GM19193 (cell line): Measurements from ENCODE around the gene MEGF6.

Experiments
- POLR2A ChIP-seq: IDR thresholded peaks from 4 replicates; pipeline ENCODE4 v1.6.1; 2011; ENCODE audit not compliant: insufficient read depth, insufficient read length; ENCODE audit errors: extremely low read depth

Gene MEGF6

DNA sequence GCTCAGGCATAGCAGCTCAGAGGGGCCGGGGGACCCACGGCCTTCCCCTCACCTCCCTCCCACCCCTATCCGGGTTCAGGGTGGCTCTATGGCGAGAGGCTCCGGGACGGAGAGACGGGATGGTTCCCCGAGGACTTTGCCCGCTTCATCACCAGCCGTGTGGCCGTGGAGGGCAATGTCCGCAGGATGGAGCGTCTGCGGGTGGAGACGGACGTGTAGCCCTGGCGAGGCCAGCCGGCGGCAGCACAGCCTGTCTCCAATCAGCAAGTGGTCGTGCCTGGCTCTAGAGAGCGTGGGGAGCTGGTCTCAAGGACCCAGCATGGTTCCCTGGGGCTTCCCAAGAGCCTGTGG lies 131.0 kb downstream of the MEGF6 start:
- no peak for TF ChIP-seq POLR2A

DNA sequence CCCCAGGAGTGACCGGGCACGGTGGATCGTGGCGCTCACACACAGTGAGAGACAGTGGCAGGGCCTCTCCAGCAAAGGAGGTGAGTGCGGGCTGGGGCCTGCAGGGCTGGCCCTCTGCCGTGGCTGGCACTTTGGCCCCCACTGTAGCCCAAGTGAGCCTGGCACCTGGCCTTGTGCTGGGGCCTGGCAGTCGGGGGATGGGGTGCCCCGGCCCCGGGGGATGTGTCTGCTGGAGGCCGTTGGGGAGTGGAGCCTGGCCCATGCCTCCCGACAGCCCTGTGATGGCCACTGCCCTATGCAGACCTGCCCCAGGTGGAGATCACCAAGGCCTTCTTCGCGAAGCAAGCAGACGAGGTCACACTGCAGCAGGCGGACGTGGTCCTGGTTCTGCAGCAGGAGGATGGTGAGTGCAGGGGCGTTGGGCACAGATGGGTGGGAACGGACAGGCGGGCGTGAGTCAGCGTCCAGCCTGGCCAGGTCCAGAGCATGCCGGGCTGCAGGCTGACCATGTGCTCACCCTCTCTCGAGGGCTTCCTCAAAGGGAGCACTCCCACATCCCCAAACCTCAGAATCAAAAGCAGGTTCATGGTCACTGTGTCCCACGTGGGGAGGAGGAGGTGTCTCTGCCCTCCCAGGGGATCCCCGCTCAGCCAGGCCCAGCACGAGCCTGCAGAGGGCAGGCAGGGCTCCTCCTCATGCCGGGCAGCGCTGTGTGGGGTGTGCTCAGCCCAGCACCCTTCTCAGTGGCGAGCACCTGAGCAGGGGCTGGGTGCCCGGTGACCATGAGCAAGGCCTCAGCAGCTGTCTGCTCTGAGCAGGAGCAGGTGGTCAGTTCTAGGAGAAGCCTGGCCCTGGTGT lies 131.6 kb downstream of the MEGF6 start:
- TF ChIP-seq POLR2A = no peak

DNA sequence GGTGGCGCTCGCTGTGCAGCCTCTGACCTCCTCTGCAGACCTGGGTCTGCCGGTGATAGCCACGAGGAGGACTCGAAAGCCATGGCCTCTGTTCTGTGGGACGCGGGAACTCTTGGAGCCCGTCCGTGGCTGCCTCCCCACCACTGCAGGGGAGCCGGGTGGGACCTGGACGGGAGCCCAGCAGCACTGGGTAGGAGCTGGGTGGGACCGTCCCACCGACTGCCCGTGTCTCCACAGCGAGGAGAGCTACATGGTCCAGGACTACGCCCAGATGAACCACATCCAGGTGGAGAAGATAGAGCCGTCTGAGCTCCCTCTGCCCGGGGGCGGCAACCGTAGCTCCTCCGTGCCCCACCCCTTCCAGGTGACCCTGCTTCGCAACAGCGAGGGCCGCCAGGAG lies 133.1 kb downstream of the MEGF6 start:
- TF ChIP-seq POLR2A = no peak

DNA sequence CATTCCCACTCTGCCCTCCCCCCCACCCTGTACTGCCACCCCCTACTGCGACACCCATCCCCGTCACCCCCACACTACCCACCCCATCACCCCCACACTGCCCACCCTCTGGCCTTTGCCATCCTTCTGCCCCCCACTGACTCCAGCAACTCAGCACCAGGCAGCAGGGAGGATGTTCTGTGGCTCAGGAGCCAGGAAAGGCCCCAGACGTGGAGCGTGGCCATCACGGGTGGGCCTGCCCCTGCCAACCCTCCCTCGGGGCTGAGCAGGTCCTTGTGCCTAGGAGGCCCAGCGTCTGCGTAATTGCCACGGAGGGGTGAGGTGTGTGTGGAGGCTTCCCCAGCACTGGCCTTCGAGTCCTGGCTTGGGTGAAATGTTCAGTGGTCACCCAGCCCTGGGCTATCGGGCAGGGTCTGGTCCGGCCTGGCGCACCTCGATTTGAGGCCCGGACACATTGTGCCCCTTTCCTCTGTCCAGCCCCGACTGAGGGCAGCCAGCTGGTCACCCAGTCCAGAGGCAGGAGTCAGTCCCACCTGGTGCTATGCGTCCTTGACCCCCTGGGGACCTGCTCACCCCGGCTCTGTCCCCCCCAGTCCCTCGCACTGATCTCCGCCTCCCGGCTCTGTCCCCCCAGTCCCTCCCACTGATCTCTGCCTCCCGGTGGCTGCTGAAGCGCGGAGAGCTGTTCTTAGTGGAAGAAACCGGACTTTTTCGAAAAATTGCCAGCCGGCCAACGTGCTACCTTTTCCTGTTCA lies 133.9 kb downstream of the MEGF6 start:
- no peak for TF ChIP-seq POLR2A

DNA sequence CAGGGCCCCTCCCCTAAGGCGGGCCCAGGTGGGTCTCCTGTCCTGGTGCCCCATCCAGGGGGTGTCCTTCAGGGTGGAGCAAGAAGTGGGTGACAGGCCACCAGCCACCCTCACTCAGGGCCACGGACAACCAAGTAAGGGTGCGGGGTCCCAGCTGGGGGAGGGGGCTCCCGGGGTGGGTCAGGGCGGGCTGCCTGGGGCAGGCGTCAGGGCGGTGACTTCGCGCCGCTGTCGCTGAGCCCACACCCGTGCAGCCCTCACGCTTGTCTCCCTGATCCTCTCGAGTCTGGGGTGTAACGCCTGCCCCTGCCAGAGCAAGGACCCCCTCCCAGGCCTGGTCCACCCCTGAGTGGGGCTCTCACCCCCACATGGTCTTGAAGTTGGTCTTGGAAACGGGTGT lies 134.6 kb downstream of the MEGF6 start:
- no peak for TF ChIP-seq POLR2A

DNA sequence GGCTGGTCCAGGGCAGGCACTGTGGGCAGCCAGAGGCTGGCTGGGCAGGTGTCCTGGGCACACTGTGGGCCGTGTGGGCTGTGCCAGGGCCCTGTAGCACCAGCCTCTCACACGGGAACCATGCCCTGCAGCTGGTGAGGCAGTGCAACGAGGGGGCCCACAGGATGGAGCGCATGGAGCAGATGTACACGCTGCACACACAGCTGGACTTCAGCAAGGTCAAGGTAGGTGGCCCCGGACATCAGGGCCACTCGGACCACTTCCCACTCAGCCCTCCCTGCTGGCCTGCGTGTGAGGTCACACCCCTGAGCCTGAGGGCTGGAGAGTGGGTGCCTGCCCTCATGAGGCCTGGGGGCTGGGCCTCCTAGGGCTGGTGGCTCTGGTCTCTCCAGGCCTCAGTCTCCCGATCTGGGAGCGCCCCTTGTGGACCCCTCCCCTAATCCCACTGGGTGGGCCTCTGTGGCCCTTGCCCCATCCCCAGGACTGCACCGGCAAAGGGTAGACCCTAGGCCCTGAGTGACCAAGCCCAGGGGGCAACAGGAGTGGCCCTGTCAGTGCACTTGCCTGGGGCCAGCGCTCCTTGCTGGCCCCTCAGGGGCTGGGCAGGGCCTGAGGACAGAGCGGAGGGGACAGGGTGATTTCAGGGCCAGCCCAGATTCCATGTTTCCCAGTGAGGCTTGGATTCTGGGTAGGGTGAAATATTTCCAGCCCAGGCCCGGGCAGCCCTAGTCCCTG lies 135.3 kb downstream of the MEGF6 start:
- TF ChIP-seq POLR2A = no peak

DNA sequence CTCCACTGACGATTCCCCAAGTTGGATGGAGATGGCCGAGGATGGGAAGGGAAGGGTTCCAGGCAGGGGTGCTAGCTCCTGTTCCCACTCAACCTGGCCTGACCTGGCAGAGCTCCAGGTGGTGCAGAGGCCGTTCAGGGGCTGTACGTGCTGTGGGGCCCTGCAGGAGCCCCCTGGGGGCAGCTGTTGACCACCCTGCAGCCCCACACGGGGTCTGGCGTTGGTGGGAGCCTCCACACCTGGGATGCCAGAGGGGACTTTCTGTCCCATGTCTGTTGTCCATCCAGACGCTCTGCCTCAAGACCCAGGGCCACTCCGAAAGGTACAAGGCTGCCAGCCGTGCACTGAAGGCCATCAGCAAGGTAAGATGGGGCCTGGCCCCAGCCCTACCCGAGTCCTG lies 136.9 kb downstream of the MEGF6 start:
- no peak for TF ChIP-seq POLR2A

DNA sequence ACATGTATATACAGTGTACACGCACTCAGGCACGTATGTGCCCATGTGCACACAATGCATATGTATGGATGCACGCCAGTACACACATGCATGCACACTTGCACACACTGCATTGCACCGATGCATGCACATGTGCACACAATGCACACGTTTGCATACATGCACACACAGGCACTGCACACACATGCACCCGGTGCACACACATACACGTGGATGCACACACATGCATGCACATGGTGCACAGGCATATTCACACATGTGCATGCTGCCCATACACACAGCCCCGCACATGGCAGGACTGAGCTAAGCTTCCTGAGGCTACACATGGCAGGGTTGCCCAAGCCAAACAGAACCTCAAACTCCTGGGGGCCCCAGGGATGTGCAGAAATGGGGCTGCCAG lies 137.3 kb downstream of the MEGF6 start:
- no peak for TF ChIP-seq POLR2A

DNA sequence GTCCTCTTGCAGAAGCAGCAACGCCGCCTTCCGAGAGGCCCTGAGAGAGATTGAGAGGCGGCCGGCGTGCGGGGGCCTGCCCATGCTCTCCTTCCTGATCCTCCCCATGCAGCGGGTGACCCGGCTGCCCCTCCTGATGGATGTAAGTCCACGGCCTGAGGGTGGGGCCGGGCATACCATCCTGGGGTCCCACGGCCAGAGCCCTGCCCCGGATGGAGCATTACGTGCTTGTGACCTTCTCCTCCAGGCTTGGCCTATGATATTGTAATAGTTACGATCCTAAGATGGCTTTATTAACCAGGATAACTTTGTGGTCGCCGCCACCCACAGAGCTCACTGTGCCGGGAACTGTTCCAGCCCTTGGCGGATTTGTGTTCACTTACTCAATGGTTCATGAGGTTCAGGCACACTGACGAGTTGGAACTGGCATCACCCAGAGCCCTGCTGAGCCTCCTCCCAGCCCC lies 137.9 kb downstream of the MEGF6 start:
- TF ChIP-seq POLR2A = no peak

DNA sequence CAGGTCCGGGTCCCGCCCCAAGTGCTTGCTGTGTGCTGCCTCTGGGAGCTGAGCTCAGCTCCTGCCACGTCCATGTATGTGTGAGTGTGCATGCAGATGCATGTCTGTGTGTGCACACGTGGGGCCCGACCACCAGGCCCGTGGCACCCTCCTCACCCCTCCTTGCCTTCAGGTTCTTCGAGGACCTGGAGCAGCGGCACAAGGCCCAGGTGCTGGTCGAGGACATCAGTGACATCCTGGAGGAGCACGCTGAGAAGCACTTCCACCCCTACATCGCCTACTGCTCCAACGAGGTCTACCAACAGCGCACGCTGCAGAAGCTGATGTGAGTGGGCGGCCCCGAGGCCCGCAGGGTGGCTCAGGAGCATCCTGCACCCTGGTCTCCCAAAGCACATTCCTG lies 138.4 kb downstream of the MEGF6 start:
- TF ChIP-seq POLR2A = no peak

DNA sequence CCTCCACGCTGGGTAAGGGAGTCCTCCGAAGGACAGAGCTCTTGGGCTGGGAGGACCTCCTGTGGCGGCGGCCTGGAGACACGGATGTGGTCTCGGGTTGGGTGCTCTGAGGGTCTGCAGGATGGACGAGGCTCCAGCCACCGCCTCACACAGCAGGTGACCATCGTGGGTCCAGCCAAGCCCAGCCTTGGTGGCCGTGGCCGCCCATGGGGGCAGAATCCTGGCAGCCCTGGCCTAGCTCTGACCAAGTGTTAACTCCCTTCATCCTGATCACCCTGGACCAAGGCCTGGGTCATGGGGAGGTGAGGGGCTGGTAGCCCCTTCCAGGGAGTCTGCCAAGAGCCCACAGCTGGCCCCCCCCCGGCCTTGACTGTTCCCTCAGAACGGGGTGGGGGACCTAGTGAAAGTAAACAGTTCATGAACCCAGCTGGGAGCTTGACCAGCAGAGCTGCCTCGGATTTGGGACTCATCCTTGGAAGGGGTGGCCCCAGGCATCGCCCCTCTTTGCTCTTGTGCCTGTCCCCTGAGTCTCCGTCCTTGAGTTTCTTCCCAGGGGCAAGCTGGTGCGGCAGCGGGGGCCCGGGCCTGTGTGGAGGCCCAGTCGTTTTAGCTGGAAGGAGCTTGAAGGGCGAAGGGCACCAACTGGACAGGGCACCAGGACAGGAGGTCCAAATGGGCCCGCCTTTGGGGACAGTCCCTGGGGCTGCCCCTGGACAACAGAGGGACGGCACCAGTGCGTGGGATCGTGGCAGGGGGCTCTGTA lies 139.0 kb downstream of the MEGF6 start:
- no peak for TF ChIP-seq POLR2A

DNA sequence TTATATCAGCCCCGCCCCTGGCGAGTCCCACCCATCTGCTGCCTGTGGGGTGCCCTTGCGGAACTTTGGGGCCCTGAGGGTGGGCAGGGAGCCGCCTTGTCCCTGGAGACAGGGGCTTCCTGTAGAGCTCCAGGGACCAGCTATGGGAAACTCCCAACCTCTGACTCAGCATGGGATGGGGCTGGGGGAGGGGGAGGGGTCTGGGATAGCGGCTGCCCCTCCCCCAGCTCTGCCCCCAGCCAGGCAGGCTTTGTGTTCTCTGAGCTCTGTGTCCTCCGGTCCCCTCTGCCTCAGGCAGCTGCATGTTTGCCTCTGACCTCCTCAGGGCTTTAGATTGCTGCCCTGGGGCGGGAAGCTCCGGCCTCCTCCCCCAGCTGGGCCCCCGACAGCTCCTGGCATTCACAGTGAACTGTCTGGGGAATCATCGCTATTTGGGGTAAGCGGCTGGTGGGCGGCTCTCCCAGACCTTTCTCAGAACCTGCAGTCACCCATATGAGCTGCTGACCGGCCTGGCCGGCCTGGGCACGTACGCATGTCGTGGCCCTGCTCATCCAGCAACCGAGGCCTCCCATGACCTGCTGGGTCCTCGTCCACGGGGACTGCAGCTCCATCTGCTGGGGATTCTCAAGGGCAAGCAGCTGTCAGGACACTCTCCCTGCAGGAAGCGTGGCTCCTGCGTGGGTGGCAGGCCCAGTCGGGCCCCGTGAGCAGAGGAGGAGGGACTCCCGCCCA lies 139.8 kb downstream of the MEGF6 start:
- TF ChIP-seq POLR2A = no peak

DNA sequence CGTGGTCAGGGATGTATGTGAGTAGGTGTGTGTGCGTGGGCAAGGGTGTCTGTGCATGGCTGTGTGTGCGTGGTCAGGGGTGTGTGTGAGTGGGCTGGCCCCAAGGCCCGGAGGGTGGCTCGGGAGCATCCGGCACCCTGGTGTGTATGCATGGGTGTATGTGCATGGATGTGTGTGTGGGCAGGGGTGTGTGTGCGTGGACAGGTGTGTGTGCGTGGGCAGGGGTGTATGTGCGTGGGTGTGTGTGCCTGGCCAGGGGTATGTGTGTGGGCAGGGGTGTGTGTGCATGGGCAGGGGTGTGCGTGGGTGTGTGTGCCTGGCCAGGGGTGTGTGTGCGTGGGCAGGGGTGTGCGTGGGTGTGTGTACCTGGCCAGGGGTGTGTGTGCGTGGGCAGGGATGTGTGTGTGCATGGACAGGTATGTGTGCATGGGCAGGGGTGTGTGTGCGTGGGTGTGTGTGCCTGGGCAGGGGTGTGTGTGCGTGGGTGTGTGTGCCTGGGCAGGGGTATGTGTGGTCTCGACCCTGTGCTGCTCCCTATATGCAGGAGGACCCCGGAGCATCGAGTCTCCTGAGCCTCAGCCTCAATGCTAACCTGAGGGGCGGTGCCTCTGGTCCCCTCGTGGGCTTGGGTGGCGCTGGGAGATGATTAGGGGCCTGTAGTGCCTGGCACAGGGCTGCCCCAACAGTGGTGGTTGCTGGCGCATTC lies 140.5 kb downstream of the MEGF6 start:
- TF ChIP-seq POLR2A = no peak
